ENCODE measurements around the gene COL25A1.

Gene COL25A1

DNA sequence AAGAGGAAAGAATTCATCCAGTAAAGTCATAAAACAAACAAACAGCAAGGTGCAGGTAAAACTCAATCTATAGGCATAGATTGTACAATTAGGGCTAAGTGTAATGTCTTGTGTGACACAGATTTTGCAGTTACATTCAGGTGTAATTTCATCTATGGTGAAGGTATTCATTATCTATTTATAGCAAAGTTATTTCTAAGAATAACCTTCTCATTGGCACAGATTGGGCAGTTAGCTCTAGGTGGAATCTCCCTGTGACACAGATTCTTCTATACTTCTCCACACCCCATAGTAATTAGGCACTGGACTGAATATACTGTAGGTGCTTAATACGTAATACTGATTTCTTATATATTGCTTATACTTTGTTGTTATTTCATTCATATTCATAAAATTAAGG lies 66.8 kb downstream of the COL25A1 start:
- Histone ChIP-seq H3K9ac (ENCODE audit: low read depth, low read length) (no peak overlapping the region), H3K4me3 (ENCODE audit: low read depth, low read length) (no peak overlapping the region), H3K27me3 (ENCODE audit: control insufficient read depth, insufficient read depth, low read length) (no peaks in the 10 kb centered on the region), H3K4me1 (ENCODE audit: control insufficient read depth, insufficient read depth, low read length) (no peaks in the 10 kb centered on the region), H3K36me3 (ENCODE audit: control insufficient read depth, insufficient read depth, low read length) (no peaks in the 10 kb centered on the region), H3K9me3 (ENCODE audit: control insufficient read depth, insufficient read depth, low read length) (no peaks in the 10 kb centered on the region)

DNA sequence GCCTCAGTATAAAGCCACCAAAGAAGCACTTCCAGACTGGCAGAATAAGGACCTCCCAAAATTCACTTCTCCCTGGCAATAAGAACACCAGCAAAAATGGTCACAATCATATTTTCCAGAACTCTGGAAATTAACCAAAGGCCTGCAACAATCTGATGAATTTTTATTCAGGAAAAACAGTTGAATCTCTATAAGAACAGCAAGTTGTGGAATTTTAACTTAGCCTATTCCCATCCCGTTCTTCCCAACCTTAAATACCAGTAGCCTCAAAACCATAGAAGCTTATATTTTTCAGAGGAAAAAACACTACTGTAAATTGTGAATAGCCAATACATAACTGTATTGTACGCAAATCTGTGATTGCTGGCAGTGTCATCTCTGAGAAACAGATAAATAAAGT lies 67.9 kb downstream of the COL25A1 start:
- no peaks in the 10 kb centered on the region for H3K27me3 ChIP-seq (ENCODE audit: control insufficient read depth, insufficient read depth, low read length)
- H3K4me3 ChIP-seq (ENCODE audit: low read depth, low read length), result no peak overlapping the region
- H3K36me3 ChIP-seq (ENCODE audit: control insufficient read depth, insufficient read depth, low read length), result no peaks in the 10 kb centered on the region

DNA sequence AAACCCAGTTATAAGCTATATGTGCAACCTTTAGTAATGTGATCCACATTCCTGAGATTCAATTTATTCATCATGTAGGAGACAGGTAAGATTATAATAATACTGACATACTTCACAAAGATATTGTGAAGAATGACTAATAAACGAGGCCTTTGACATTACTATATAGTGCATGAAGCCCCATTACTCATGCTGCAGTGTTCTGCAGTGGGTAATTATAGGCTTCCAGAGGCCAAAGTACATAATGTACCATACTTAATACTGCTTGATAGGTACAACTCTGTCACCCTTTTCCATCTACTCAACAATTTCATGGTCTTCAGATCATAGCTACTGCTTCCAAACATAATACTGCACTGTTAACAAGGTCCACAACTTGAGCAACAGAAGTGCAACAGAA lies 68.9 kb downstream of the COL25A1 start:
- H3K4me1 ChIP-seq (ENCODE audit: control insufficient read depth, insufficient read depth, low read length), result no peaks in the 10 kb centered on the region
- no peaks in the 10 kb centered on the region for H3K27me3 ChIP-seq (ENCODE audit: control insufficient read depth, insufficient read depth, low read length)
- no peaks in the 10 kb centered on the region for H3K36me3 ChIP-seq (ENCODE audit: control insufficient read depth, insufficient read depth, low read length)

More for the DNA sequence above, 67.9 kb downstream of the COL25A1 start:
- H3K9me3 ChIP-seq (ENCODE audit: control insufficient read depth, insufficient read depth, low read length), result no peaks in the 10 kb centered on the region
- H3K4me1 ChIP-seq (ENCODE audit: control insufficient read depth, insufficient read depth, low read length), result no peaks in the 10 kb centered on the region
- H3K9ac ChIP-seq (ENCODE audit: low read depth, low read length), result no peak overlapping the region

DNA sequence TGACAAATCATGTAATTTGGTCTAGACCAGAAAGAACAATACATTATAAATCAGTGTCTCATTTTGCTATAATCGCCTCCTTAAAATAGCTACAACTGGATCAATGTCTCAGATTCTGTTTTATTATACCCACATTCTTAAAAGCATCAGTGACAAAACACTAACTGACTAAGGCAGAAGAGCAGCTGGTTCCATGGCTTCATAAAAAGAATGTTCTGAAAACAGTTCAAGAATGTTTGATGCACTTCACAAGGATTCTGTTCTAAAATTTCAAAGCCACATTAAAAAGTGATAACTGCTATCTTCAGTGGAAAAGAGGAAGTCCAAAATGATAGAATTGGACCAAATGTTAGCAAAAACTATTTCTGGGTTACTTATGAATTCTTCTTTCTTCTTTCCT lies 69.8 kb downstream of the COL25A1 start:
- no peak overlapping the region for H3K9ac ChIP-seq (ENCODE audit: low read depth, low read length)
- no peak overlapping the region for H3K4me3 ChIP-seq (ENCODE audit: low read depth, low read length)
- H3K9me3 ChIP-seq (ENCODE audit: control insufficient read depth, insufficient read depth, low read length), result no peaks in the 10 kb centered on the region
- no peaks in the 10 kb centered on the region for H3K36me3 ChIP-seq (ENCODE audit: control insufficient read depth, insufficient read depth, low read length)
- no peaks in the 10 kb centered on the region for H3K4me1 ChIP-seq (ENCODE audit: control insufficient read depth, insufficient read depth, low read length)
- H3K27me3 ChIP-seq (ENCODE audit: control insufficient read depth, insufficient read depth, low read length), result no peaks in the 10 kb centered on the region

More for the DNA sequence above, 68.9 kb downstream of the COL25A1 start:
- Histone ChIP-seq H3K9ac (ENCODE audit: low read depth, low read length) (no peak overlapping the region), H3K9me3 (ENCODE audit: control insufficient read depth, insufficient read depth, low read length) (no peaks in the 10 kb centered on the region), H3K4me3 (ENCODE audit: low read depth, low read length) (no peak overlapping the region)

DNA sequence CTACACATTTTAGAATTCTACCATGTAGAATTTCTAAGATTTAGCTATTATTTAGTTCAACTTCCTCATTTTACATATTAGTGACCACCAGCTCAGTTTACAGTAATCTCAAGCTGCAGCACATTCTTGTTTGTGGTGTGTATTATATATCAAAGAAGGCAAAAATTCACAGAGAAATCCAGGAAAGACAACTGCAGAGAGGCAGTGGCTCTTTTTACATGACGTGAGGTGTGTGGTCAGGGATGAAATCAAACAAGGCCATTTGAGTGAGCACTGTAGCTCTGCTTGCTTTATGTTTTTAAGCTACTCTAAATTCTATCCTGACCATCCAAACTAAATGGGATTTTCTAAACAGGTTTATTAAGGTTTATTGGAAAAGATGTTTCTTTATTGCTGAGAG lies 71.1 kb downstream of the COL25A1 start:
- Histone ChIP-seq H3K36me3 (ENCODE audit: control insufficient read depth, insufficient read depth, low read length) (no peaks in the 10 kb centered on the region), H3K4me1 (ENCODE audit: control insufficient read depth, insufficient read depth, low read length) (no peaks in the 10 kb centered on the region), H3K27me3 (ENCODE audit: control insufficient read depth, insufficient read depth, low read length) (no peaks in the 10 kb centered on the region), H3K9ac (ENCODE audit: low read depth, low read length) (no peak overlapping the region), H3K9me3 (ENCODE audit: control insufficient read depth, insufficient read depth, low read length) (no peaks in the 10 kb centered on the region), H3K4me3 (ENCODE audit: low read depth, low read length) (no peak overlapping the region)

DNA sequence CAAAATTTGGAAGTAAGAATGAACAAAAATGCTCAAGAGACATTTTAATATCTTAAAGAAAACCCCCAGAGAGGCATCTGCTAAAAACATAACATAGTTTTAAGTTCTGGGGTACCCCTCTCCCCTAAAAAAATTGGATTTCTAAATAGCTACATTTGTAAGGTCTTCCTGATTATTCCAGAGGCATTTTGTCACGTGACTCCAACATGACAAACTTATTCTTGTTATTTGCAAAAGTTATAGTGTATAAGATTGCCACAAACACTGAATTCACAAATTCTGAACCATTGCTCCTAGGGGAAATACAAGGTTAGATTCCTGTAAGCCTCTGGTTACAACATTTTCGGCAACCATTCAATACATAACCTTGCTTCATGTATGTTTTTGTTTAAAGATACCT lies 73.4 kb downstream of the COL25A1 start:
- Histone ChIP-seq H3K4me1 (ENCODE audit: control insufficient read depth, insufficient read depth, low read length) (no peaks in the 10 kb centered on the region), H3K36me3 (ENCODE audit: control insufficient read depth, insufficient read depth, low read length) (no peaks in the 10 kb centered on the region), H3K27me3 (ENCODE audit: control insufficient read depth, insufficient read depth, low read length) (no peaks in the 10 kb centered on the region), H3K9me3 (ENCODE audit: control insufficient read depth, insufficient read depth, low read length) (no peaks in the 10 kb centered on the region), H3K9ac (ENCODE audit: low read depth, low read length) (no peak overlapping the region), H3K4me3 (ENCODE audit: low read depth, low read length) (no peak overlapping the region)

DNA sequence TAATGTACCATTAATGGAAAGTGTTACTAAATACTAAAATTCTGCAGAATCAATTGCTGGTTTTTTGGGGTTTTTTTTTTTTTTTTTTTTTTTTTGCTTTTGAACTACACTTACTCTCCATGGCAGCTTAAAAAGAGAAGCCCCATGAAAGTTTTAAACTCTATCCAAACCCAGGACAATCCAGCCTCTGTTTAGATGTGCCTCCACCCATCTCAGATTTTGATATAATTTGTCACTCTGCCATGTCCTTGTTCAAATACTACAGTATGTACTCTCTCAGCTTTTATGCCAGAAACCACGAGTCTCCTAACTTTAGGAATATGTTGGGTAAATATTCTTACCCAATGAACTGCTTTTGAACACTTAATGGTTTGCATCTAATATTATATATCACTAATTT lies 84.2 kb downstream of the COL25A1 start:
- no peak overlapping the region for H3K9ac ChIP-seq (ENCODE audit: low read depth, low read length)

DNA sequence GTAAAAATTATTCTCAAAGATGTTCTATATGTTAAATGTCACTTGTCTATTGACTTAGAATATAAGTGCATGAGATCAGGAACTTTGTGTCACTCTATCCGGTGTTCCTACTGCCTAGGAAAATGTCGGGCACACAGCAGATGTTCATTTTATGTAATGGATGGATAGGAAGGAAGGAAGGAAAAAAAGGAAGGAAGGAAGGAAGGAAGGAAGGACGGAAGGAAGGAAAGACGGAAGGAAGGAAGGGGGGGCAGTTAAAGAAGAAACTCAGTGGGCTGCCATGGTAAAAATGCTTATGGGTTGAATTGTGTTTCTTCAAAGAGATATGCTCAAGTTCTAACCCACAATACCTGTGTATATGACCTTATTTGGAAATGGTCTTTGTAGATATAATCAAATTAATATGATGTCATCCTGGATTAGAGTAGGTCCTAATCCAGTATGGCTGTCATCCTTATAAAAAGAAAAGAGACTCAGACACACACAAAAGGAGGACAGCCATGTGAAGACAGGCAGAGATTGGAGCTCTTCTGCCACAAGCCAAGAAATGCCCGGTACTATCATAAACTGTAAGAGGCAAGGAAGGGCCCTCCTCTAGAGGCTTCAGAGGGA lies 86.3 kb downstream of the COL25A1 start:
- Histone ChIP-seq H3K27me3 (ENCODE audit: control insufficient read depth, insufficient read depth, low read length) (no peaks in the 10 kb centered on the region), H3K4me3 (ENCODE audit: low read depth, low read length) (no peak overlapping the region), H3K9ac (ENCODE audit: low read depth, low read length) (no peak overlapping the region), H3K36me3 (ENCODE audit: control insufficient read depth, insufficient read depth, low read length) (no peaks in the 10 kb centered on the region), H3K9me3 (ENCODE audit: control insufficient read depth, insufficient read depth, low read length) (no peaks in the 10 kb centered on the region), H3K4me1 (ENCODE audit: control insufficient read depth, insufficient read depth, low read length) (no peaks in the 10 kb centered on the region)

More for the DNA sequence above, 84.2 kb downstream of the COL25A1 start:
- H3K36me3 ChIP-seq (ENCODE audit: control insufficient read depth, insufficient read depth, low read length), result no peaks in the 10 kb centered on the region
- H3K9me3 ChIP-seq (ENCODE audit: control insufficient read depth, insufficient read depth, low read length), result no peaks in the 10 kb centered on the region
- no peaks in the 10 kb centered on the region for H3K27me3 ChIP-seq (ENCODE audit: control insufficient read depth, insufficient read depth, low read length)
- no peaks in the 10 kb centered on the region for H3K4me1 ChIP-seq (ENCODE audit: control insufficient read depth, insufficient read depth, low read length)
- H3K4me3 ChIP-seq (ENCODE audit: low read depth, low read length), result no peak overlapping the region

DNA sequence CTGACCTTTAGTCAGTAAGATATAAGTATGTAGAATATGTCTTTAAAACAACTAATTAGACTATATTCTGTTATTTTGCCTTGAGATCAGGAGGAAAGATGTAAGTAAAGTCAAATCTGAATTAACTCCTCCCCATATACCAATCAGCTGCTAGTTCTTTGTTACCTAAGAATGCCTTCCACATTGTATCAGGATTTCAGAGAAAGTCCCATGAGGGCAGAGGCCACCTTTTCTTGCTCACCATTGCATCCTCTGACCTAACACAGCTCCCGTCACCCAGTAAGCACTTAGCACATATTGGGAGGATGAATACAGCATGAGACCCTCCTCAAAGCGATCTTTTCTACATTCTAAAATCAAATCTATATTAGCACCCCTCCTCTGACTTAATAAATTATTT lies 87.0 kb downstream of the COL25A1 start:
- Histone ChIP-seq H3K9ac (ENCODE audit: low read depth, low read length) (no peak overlapping the region), H3K4me1 (ENCODE audit: control insufficient read depth, insufficient read depth, low read length) (no peaks in the 10 kb centered on the region), H3K9me3 (ENCODE audit: control insufficient read depth, insufficient read depth, low read length) (no peaks in the 10 kb centered on the region)

DNA sequence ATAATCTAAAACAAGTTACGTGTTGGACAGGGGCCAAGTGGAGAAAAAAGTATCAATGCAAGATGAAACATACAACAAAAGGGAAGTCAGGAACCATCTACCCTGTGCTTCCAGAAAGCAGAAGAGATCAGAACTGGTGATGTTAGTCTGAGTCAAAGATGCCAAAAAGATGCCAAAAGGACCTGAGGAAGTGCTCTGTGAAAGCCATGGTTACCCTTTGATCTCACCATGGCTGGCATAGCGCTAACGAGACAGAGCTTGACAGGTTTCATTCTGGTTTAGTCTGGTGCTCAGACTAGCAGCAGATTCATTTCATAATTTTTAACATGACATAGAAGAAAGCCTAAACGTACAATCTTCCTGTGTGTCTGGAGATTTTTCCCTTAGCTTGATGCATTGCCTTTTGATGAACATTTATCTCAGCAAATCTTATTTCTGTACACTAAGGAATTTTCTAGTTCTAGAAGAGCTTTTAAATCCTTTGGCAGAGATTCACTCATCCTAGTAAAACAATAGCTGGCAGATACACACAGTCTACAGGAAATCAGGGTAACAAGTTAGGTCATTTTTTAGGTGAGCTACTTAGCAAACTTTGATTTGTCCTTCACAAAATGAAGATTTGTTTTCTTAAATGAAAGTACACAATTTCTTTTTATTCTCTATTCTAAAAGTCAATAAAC lies 87.7 kb downstream of the COL25A1 start:
- no peaks in the 10 kb centered on the region for H3K4me1 ChIP-seq (ENCODE audit: control insufficient read depth, insufficient read depth, low read length)
- no peaks in the 10 kb centered on the region for H3K9me3 ChIP-seq (ENCODE audit: control insufficient read depth, insufficient read depth, low read length)

More for the DNA sequence above, 87.0 kb downstream of the COL25A1 start:
- no peaks in the 10 kb centered on the region for H3K27me3 ChIP-seq (ENCODE audit: control insufficient read depth, insufficient read depth, low read length)
- no peak overlapping the region for H3K4me3 ChIP-seq (ENCODE audit: low read depth, low read length)
- H3K36me3 ChIP-seq (ENCODE audit: control insufficient read depth, insufficient read depth, low read length), result no peaks in the 10 kb centered on the region

DNA sequence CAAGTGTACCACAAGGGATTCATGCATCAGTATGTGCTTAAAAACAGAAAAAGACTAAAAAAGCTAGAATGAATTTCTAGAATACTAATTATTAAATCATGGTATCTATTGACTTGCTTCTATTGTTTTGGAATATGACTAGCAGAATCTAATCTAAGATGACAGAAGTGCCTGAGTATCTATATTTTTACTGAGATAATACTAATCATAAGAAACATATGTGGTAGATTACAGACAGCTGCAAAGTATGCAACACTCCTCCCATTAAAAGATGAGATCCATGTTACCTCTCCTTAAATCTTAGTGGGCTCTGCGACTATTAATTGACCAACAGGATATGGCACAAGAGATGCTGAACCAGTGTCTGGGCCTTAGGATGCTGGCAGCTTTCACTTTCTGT lies 89.4 kb downstream of the COL25A1 start:
- Histone ChIP-seq H3K27me3 (ENCODE audit: control insufficient read depth, insufficient read depth, low read length) (no peaks in the 10 kb centered on the region), H3K9me3 (ENCODE audit: control insufficient read depth, insufficient read depth, low read length) (no peaks in the 10 kb centered on the region), H3K4me3 (ENCODE audit: low read depth, low read length) (no peak overlapping the region), H3K36me3 (ENCODE audit: control insufficient read depth, insufficient read depth, low read length) (no peaks in the 10 kb centered on the region), H3K4me1 (ENCODE audit: control insufficient read depth, insufficient read depth, low read length) (no peaks in the 10 kb centered on the region), H3K9ac (ENCODE audit: low read depth, low read length) (no peak overlapping the region)

More for the DNA sequence above, 87.7 kb downstream of the COL25A1 start:
- Histone ChIP-seq H3K9ac (ENCODE audit: low read depth, low read length) (no peak overlapping the region), H3K27me3 (ENCODE audit: control insufficient read depth, insufficient read depth, low read length) (no peaks in the 10 kb centered on the region), H3K4me3 (ENCODE audit: low read depth, low read length) (no peak overlapping the region), H3K36me3 (ENCODE audit: control insufficient read depth, insufficient read depth, low read length) (no peaks in the 10 kb centered on the region)

DNA sequence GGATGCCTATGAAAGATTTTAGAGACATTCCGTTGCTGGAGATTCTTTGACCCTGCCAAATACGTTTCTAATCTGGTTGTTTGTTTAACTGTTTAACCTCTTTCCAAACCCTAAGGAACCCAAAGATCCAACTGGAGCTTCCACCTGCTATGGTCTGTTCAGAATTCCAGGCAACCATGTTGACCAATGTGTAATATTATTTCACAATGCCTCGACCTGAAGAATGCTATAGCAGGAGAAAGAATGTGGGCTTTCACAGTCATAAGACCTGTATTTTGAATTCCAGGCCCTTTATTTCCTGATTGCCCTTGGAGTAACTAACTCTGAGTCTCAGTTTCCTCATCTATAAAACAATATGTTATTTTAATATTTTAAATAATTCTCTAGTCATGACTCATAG lies 90.8 kb downstream of the COL25A1 start:
- Histone ChIP-seq H3K4me3 (ENCODE audit: low read depth, low read length) (no peak overlapping the region), H3K9me3 (ENCODE audit: control insufficient read depth, insufficient read depth, low read length) (no peaks in the 10 kb centered on the region), H3K36me3 (ENCODE audit: control insufficient read depth, insufficient read depth, low read length) (no peaks in the 10 kb centered on the region), H3K4me1 (ENCODE audit: control insufficient read depth, insufficient read depth, low read length) (no peaks in the 10 kb centered on the region), H3K27me3 (ENCODE audit: control insufficient read depth, insufficient read depth, low read length) (no peaks in the 10 kb centered on the region), H3K9ac (ENCODE audit: low read depth, low read length) (no peak overlapping the region)

Measured in iPS-15b (cell line).